K562 (cell line): ENCODE measurements around the gene FCHO1. TPM values are rescaled to one million over a fixed set of nuclear protein-coding genes. Genes with fewer than 3 reads are reported as not detected.

Source experiments
- ILK ChIP-seq: fragments of 450-650 bp; IDR thresholded peaks from 2 replicates; pipeline ENCODE4 v1.6.1; 2016; ENCODE audit warnings: missing genetic modification characterization, low read depth, mild to moderate bottlenecking, missing compliant biosample characterization, moderate library complexity, borderline replicate concordance
- NFYB ChIP-seq: IDR thresholded peaks from 2 replicates; pipeline ENCODE4 v1.6.1; 2011; ENCODE audit warnings: mild to moderate bottlenecking, moderate library complexity; ENCODE audit not compliant: insufficient read length; ENCODE audit errors: extremely low read depth
- TOE1 ChIP-seq, 2 experiments: fragments of 450-650 bp in 1 of 2; sonication (generic) in 1 of 2; formaldehyde crosslinking in 1 of 2; IDR thresholded peaks; 2 replicates each; pipeline versions ENCODE4 v1.7.1 to v1.8.0; 2016 to 2022; ENCODE audit warnings: borderline replicate concordance in 2 of 2, mild to moderate bottlenecking in 2 of 2, antibody characterized with exemption in 1 of 2, inconsistent platforms in 1 of 2, low read depth in 1 of 2, missing genetic modification reagents in 1 of 2, moderate library complexity in 1 of 2
- ZC3H4 ChIP-seq: sonication (generic); formaldehyde crosslinking; IDR thresholded peaks from 2 replicates; pipeline ENCODE4 v1.9.0; 2021; ENCODE audit warnings: missing genetic modification reagents, borderline replicate concordance
- ZFX ChIP-seq: sonication (generic); formaldehyde crosslinking; IDR thresholded peaks from 2 replicates; pipeline ENCODE4 v1.8.0; 2022; ENCODE audit warnings: mild to moderate bottlenecking, missing genetic modification reagents, moderate library complexity
- ZNF384 ChIP-seq: IDR thresholded peaks from 2 replicates; pipeline ENCODE4 v1.6.1; 2012; ENCODE audit warnings: low read depth, low read length, improper control_type of control experiment
- ZNF77 ChIP-seq: fragments of 250-450 bp; sonication (Bioruptor Pico); IDR thresholded peaks from 2 replicates; pipeline ENCODE4 v1.5.0; 2020
- polyA plus RNA-seq, 8 experiments: library from polyadenylated mRNA; depleted of rRNA in 4 of 8; stranded (reverse) in 5 of 8; unstranded in 3 of 8; fragments of >200 nt; fragmentation: Nextera tagmentation in 2 of 8; fragmentation: Illumina TruSeq in 1 of 8; extraction: Ambion mirVana in 2 of 8; extraction: Trizol in 1 of 8; gene quantifications; 2 replicates each; pipeline versions ENCODE4 v1.2.1 to v1.2.3, GENCODE V29; 2011 to 2014; ENCODE audit warnings: inconsistent platforms in 1 of 8, missing spikeins in 1 of 8
- total RNA-seq, 7 experiments: library from RNA; depleted of rRNA in 6 of 7; stranded (reverse); fragments of >200 nt in 6 of 7; fragmentation: Illumina TruSeq in 2 of 7; extraction: Trizol in 2 of 7; gene quantifications; 2 replicates each; pipeline versions ENCODE4 v1.2.1 to v1.2.3, GENCODE V29; 2011 to 2021; ENCODE audit warnings: low replicate concordance in 1 of 7

FCHO1 gene
- total and polyA plus RNA-seq, 9 of the 15 experiments (the other 6 are each of a cell fraction or from before 2014, with no cell fraction given), result 0.21 to 58.9 (median 18.3) TPM

GRCh38 chr19:17778251-17778967 is 27.1 kb downstream of the FCHO1 start (continued):
- TF ChIP-seq ILK (tag) (no peak), ZNF384 (no peak), ZC3H4 (no peak), ZFX (CRISPR knock-in tag) (no peak), TOE1 (IDR thresholded peaks at IDR 0.05; ENCODE audit: borderline replicate concordance) (no peak), TOE1 (CRISPR knock-in tag; IDR thresholded peaks at IDR 0.05; ENCODE audit: borderline replicate concordance, low read depth) (no peak), NFYB (no peak), ZNF77 (CRISPR knock-in tag) (no peak)
